Erythroblast (primary cell): ENCODE data around the gene RAB15.

ENCODE experiments used
- GATA1 ChIP-seq: IDR thresholded peaks from 2 replicates; pipeline ENCODE4 v1.6.1; 2011; ENCODE audit warnings: low read depth, mild to moderate bottlenecking, control low read depth, low read length, moderate library complexity
- POLR2A ChIP-seq: IDR thresholded peaks from 2 replicates; pipeline ENCODE4 v1.6.1; 2011; ENCODE audit warnings: mild to moderate bottlenecking, low read length

DNA sequence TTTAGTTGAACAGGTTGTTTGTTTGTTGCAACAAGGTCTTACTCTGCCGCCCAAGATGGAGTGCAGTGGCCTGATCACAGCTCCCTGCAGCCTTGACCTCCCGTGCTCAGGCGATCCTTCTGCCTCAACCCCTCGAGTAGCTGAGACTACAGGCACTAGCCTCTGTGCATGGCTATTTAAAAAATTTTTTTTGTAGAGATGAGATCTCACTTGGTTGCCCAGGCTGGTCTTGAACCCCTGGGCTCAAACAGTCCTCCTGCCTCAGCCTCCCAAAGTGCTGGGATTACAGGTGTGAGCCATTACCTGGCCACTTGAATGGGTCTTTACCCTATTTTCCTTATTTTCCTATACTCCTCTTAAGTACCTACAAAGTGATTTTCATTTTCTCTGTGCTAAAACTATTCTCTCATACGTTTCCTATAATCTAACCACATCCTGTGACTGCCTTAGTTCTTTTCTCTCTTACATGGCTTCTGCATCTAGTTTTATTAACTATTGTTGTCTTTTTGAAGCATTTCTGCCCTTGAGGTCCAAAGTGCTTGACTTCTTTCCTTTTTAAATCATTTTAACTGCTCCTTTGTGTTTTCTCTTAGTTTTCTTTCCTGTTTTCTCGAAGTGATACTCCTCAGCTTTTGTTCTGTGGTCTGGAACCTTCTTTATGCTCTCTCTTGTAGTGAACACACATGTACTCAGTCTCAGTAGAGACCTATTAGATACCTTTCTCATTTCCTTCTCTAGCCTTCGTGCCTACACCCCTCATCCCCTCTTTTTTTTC is 43.7 kb downstream of the RAB15 start:
- TF ChIP-seq POLR2A (no peak), GATA1 (no peak)
